Body of pancreas (tissue), 4 donors: ENCODE results near the gene ISOC2. TPM values are rescaled to one million over a fixed set of nuclear protein-coding genes. Genes with fewer than 3 reads are reported as not detected.

Experiments
- ATAC-seq: fragments of 150-250 bp; one replicate; pipeline ENCODE4 v1.9.1; 2016
- DNase-seq, 4 donors: peaks; one replicate each; pipeline ENCODE4 v3.0.0-alpha.2; 2019
- H3K27ac ChIP-seq, 4 donors: fragments of 200-600 bp; sonication (generic); 1 replicate in 3 of 4; 2 replicates in 1 of 4; pipeline versions ENCODE4 v1.5.1 to v1.6.1; 2016 to 2019; ENCODE audit warnings: mild to moderate bottlenecking in 1 of 4, mixed read lengths in 1 of 4, moderate library complexity in 1 of 4
- H3K27me3 ChIP-seq, 2 donors: fragments of 200-600 bp; sonication (generic); one replicate each; pipeline ENCODE4 v1.6.0; 2016; ENCODE audit warnings: mild to moderate bottlenecking in 1 of 2
- H3K36me3 ChIP-seq, 2 donors: fragments of 200-600 bp; sonication (generic); replicated peaks in 1 of 2; 2 replicates each; pipeline ENCODE4 v1.5.1; 2016; ENCODE audit warnings: low read depth in 2 of 2; ENCODE audit not compliant: insufficient read depth in 1 of 2
- H3K4me1 ChIP-seq: fragments of 200-600 bp; sonication (generic); one replicate; pipeline ENCODE4 v1.6.0; 2016
- H3K4me3 ChIP-seq, 2 donors: fragments of 200-600 bp; sonication (generic); 1 replicate in 1 of 2; 2 replicates in 1 of 2; pipeline ENCODE4 v1.5.1; 2016 to 2019
- H3K9me3 ChIP-seq, 3 donors: fragments of 200-600 bp; sonication (generic); 1 replicate in 2 of 3; 2 replicates in 1 of 3; pipeline ENCODE4 v1.5.1; 2016
- CTCF ChIP-seq, 7 experiments: fragments of 450-650 bp in 4 of 7; fragments of 200-600 bp in 3 of 7; sonication (generic) in 3 of 7; IDR thresholded peaks; one replicate each; pipeline ENCODE4 v1.5.1; 2016 to 2019; ENCODE audit warnings: antibody characterized with exemption in 7 of 7
- POLR2A ChIP-seq, 3 donors: fragments of 450-650 bp; IDR thresholded peaks; one replicate each; pipeline ENCODE4 v1.6.1; 2016; ENCODE audit warnings: antibody characterized with exemption in 3 of 3, mild to moderate bottlenecking in 2 of 3
- WGBS, 2 donors: methylation state at CpG; one replicate each; pipeline ENCODE4 v1.1.5; 2017; 5-methylcytosine and 5-hydroxymethylcytosine counted together
- intact Hi-C: fragments of 100-400 bp; cut with DNase I; formaldehyde crosslinking; loops from one replicate; pipeline ENCODE4 v1.15.1; 2023
- total RNA-seq, 2 donors: library from RNA; depleted of rRNA; stranded (reverse); fragments of >200 nt; gene quantifications; one replicate each; pipeline ENCODE4 v1.1.0, GENCODE V29; 2016

ISOC2 gene
- total RNA-seq, 2 donors from 2014 or later = 38.4 to 75.8 TPM

- ATAC-seq (no peak), DNase-seq (no peak)
- no peaks in the 10 kb centered on the region for H3K36me3 ChIP-seq
- no peaks in the 10 kb centered on the region for H3K27me3 ChIP-seq
- H3K9me3 ChIP-seq = no peaks in the 10 kb centered on the region
- H3K4me1 ChIP-seq = no peaks in the 10 kb centered on the region
- H3K27ac ChIP-seq = peak overlapping the region in 1 of 4 donors; percentile 55
- H3K4me3 ChIP-seq = no peak overlapping the region
- 26 to 51% methylated on average over 13 to 32 of the region's 38 CpGs for WGBS, 2 donors
- intact Hi-C loops = no loop called here
- no peak for TF ChIP-seq CTCF (IDR thresholded peaks at IDR 0.05)
- no peak for TF ChIP-seq POLR2A (IDR thresholded peaks at IDR 0.05)
Observed at GRCh38 chr19:55493645-55494171, 32.3 kb upstream of the ISOC2 start.

GRCh38 chr19:55493052-55493644 lies 31.7 kb upstream of the ISOC2 start:
- DNase-seq = no peak
- intact Hi-C loops = no loop called here
- no peak for ATAC-seq
- Histone ChIP-seq H3K36me3 (no peaks in the 10 kb centered on the region), H3K4me3 (no peak overlapping the region), H3K4me1 (no peaks in the 10 kb centered on the region), H3K9me3 (no peaks in the 10 kb centered on the region), H3K27me3 (no peaks in the 10 kb centered on the region), H3K27ac (peak overlapping the region in 1 of 4 donors; percentile 55)
- 35 to 52% methylated on average over 15 to 18 of the region's 18 CpGs for WGBS, 2 donors
- TF ChIP-seq POLR2A (IDR thresholded peaks at IDR 0.05) = no peak
- TF ChIP-seq CTCF (IDR thresholded peaks at IDR 0.05) = no peak

- DNase-seq (no peak), ATAC-seq (no peak)
- Histone ChIP-seq H3K9me3 (no peaks in the 10 kb centered on the region), H3K27me3 (no peaks in the 10 kb centered on the region), H3K36me3 (no peaks in the 10 kb centered on the region), H3K4me1 (peaks cover 5% of the 10 kb centered on the region), H3K27ac (no peak overlapping the region), H3K4me3 (no peak overlapping the region)
- 28 to 29% methylated on average over 12 of the region's 12 CpGs for WGBS, 2 donors
- intact Hi-C loops = no loop called here
- no peak for TF ChIP-seq CTCF (IDR thresholded peaks at IDR 0.05)
- no peak for TF ChIP-seq POLR2A (IDR thresholded peaks at IDR 0.05)
Observed at GRCh38 chr19:55492362-55492944, 31.0 kb upstream of the ISOC2 start.

- no peak overlapping the region for H3K27ac ChIP-seq
- ATAC-seq = no peak
- no peaks in the 10 kb centered on the region for H3K36me3 ChIP-seq
- no peaks in the 10 kb centered on the region for H3K9me3 ChIP-seq
- intact Hi-C loops = no loop called here
- no peak for TF ChIP-seq CTCF (IDR thresholded peaks at IDR 0.05)
- no peak for TF ChIP-seq POLR2A (IDR thresholded peaks at IDR 0.05)
- no peaks in the 10 kb centered on the region for H3K27me3 ChIP-seq
- no peak overlapping the region for H3K4me3 ChIP-seq
- 59 to 64% methylated on average over 17 to 19 of the region's 24 CpGs for WGBS, 2 donors
- no peak for DNase-seq
- H3K4me1 ChIP-seq = peaks cover 12% of the 10 kb centered on the region
Observed at GRCh38 chr19:55491546-55492360, 30.3 kb upstream of the ISOC2 start.
